ENCODE data around the gene TRAF1. TPM values are rescaled to one million over a fixed set of nuclear protein-coding genes. Genes with fewer than 3 reads are reported as not detected.

Gene TRAF1
- total and polyA plus RNA-seq, 2 of the 13 experiments (the other 11 are each of a cell fraction or from before 2014, with no cell fraction given), result 0.44 to 1.0 TPM

DNA sequence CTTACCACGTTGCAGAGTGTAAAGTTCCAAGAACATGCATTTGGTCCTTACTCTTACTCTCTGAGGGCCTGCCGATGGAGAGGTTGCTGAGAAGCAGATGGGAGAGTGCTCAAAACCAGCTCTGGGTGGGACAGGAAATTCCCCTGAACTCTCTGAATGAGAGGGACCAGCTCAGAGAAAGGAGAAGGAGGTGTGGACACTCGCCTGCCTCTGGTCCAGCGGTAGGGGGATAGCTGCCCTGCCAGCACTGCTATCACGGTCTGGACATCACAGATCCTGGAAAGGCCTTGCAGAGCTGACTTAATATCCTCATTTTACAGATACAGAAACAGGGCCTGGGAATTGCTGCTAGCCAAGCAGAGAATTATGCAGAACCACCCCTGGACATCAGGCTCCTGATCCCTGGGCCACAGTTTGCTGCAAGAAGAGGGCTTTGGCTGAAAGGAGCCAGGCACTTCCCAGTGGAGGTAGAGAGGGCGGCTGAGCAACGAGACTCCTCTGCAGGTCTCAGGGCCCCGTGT, 4.9 kb downstream of the TRAF1 start:
- BruUV-seq (replicated peaks), result no TSS peak
- Histone ChIP-seq H3K4me3 (replicated peaks in 1 of 3; ENCODE audit: insufficient read depth in 1 of 3, low read depth in 2 of 3, low read length in 3 of 3) (no peak overlapping the region), H3K9me3 (ENCODE audit: low read length) (no peaks in the 10 kb centered on the region), H3K36me3 (replicated peaks in 1 of 2; ENCODE audit: control insufficient read depth in 1 of 2, insufficient read depth in 2 of 2, low read length in 2 of 2) (no peaks in the 10 kb centered on the region), H2AFZ (ENCODE audit: low read length) (no peak overlapping the region), H3K4me2 (ENCODE audit: low read depth, low read length) (peak overlapping the region; percentile 10; the same call in 1 of the 2 replicates), H4K20me1 (ENCODE audit: insufficient read depth, low read length) (no peaks in the 10 kb centered on the region), H3K79me2 (ENCODE audit: insufficient read depth, low read length) (no peaks in the 10 kb centered on the region), H3K4me1 (ENCODE audit: insufficient read depth, low read length) (peaks cover 24% of the 10 kb centered on the region), H3K9ac (ENCODE audit: insufficient read depth, low read depth, low read length) (no peak overlapping the region), H3K27me3 (ENCODE audit: control insufficient read depth in 1 of 2, insufficient read depth in 2 of 2, low read length in 2 of 2) (peaks cover 0 to 5% of the 10 kb centered on the region in 2 experiments; a peak in 1 of 5 replicates), H3K27ac (ENCODE audit: extremely low read length, insufficient read depth, low read length) (no peak overlapping the region)
- ChIA-PET POLR2A (no interaction called here), CTCF (ENCODE audit: low intra/inter-chr PET ratio, low total read pairs) (no interaction called here)
- in situ Hi-C loops (cut with HindIII; ENCODE audit: extremely low pct_ligation_motif_present, low pct_unique_long_range_greater_than_20kb) (no loop called here), intact Hi-C loops (cut with micrococcal nuclease; ENCODE audit: unreplicated experiment) (no loop called here)
- ATAC-seq (peak; percentile 71), DNase-seq (ENCODE audit: low spot score) (no peak), FAIRE-seq (no peak)
- TF ChIP-seq FOXA1 (IDR thresholded peaks at IDR 0.05), result no peak
- TF ChIP-seq FOXA1 (CRISPR knock-in tag; IDR thresholded peaks at IDR 0.05), result peak; percentile 37; the same call in 1 of the 2 replicates
- 0 out of 2 replicates have a peak, but pooled peaks have one; percentile 34 for TF ChIP-seq FOXA3 (CRISPR knock-in tag; IDR thresholded peaks at IDR 0.05)
- TF ChIP-seq, protein P1, sequence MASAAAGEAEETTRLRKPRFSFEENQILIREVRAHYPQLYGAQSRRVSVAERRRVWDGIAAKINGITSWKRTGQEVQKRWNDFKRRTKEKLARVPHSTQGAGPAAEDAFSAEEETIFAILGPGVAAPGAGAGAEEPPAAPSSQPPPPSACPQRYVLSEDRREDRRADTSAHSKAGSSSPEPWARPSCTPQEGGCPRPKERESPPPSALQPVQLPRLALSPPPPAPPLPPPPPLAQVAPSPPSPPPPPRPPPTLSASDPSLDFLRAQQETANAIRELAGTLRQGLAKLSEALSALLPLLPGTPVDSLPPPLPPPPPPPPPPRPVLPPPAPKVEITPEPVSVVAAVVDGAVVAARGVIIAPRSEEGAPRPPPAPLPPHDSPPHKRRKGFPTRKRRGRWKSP (CRISPR knock-in tag; IDR thresholded peaks at IDR 0.05), result no peak
- 4% methylated on average over 7 of the region's 8 CpGs for WGBS (ENCODE audit: low lambda C conversion rate)

DNA sequence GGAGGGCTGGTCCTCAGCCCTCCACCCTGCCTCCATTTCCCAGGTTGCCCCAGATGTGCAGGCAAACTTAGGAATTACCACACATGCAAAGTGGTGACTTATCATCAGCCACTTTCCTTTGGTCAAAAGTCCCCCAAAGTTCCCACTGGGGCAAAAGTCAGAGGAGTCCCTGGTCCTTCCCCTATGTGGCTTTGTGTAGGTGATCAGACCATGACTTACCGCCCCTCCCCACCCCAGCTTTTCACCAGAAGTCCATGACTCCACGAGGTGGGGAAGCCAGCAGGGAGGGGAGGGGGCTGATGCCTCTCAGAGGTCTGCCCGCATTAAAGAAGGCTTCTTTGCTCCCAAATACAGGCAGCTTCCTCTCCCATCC, 5.8 kb downstream of the TRAF1 start:
- BruUV-seq (replicated peaks), result no TSS peak
- POLR2A ChIA-PET, result interaction anchor here (1.0 kb wide), 1 partner anchor 8 kb away, joined by 3 read pairs; no protein-coding TSS in a partner anchor
- no peak for DNase-seq (ENCODE audit: low spot score)
- FAIRE-seq, result no peak
- no peak overlapping the region for H3K9ac ChIP-seq (ENCODE audit: insufficient read depth, low read depth, low read length)
- H3K4me2 ChIP-seq (ENCODE audit: low read depth, low read length), result no peak overlapping the region
- CTCF ChIA-PET (ENCODE audit: low intra/inter-chr PET ratio, low total read pairs), result no interaction called here
- H4K20me1 ChIP-seq (ENCODE audit: insufficient read depth, low read length), result no peaks in the 10 kb centered on the region
- no peaks in the 10 kb centered on the region for H3K9me3 ChIP-seq (ENCODE audit: low read length)
- no peak overlapping the region for H2AFZ ChIP-seq (ENCODE audit: low read length)
- no peak for ATAC-seq
- H3K36me3 ChIP-seq (replicated peaks in 1 of 2; ENCODE audit: control insufficient read depth in 1 of 2, insufficient read depth in 2 of 2, low read length in 2 of 2), result no peaks in the 10 kb centered on the region
- H3K79me2 ChIP-seq (ENCODE audit: insufficient read depth, low read length), result no peaks in the 10 kb centered on the region
- in situ Hi-C loops (cut with HindIII; ENCODE audit: extremely low pct_ligation_motif_present, low pct_unique_long_range_greater_than_20kb) (no loop called here), intact Hi-C loops (cut with micrococcal nuclease; ENCODE audit: unreplicated experiment) (no loop called here)
- H3K4me1 ChIP-seq (ENCODE audit: insufficient read depth, low read length), result peaks cover 29% of the 10 kb centered on the region
- H3K4me3 ChIP-seq (replicated peaks in 1 of 3; ENCODE audit: insufficient read depth in 1 of 3, low read depth in 2 of 3, low read length in 3 of 3), result no peak overlapping the region
- peaks cover 0 to 5% of the 10 kb centered on the region in 2 experiments; a peak in 1 of 5 replicates for H3K27me3 ChIP-seq (ENCODE audit: control insufficient read depth in 1 of 2, insufficient read depth in 2 of 2, low read length in 2 of 2)
- WGBS (ENCODE audit: low lambda C conversion rate), result 59% methylated on average over 3 of the region's 3 CpGs
- TF ChIP-seq RFX1 (IDR thresholded peaks at IDR 0.05) (no peak), SMAD9 (CRISPR knock-in tag; IDR thresholded peaks at IDR 0.05) (no peak), ZNF333 (CRISPR knock-in tag; IDR thresholded peaks at IDR 0.05; ENCODE audit: borderline replicate concordance) (no peak), CBX2 (IDR thresholded peaks at IDR 0.05; ENCODE audit: low read depth, low read length) (no peak), CBX2 (CRISPR knock-in tag; IDR thresholded peaks at IDR 0.05; ENCODE audit: low read depth) (no peak), FOXA1 (IDR thresholded peaks at IDR 0.05) (no peak), FOXA1 (CRISPR knock-in tag; IDR thresholded peaks at IDR 0.05) (no peak)
- TF ChIP-seq, protein P2, sequence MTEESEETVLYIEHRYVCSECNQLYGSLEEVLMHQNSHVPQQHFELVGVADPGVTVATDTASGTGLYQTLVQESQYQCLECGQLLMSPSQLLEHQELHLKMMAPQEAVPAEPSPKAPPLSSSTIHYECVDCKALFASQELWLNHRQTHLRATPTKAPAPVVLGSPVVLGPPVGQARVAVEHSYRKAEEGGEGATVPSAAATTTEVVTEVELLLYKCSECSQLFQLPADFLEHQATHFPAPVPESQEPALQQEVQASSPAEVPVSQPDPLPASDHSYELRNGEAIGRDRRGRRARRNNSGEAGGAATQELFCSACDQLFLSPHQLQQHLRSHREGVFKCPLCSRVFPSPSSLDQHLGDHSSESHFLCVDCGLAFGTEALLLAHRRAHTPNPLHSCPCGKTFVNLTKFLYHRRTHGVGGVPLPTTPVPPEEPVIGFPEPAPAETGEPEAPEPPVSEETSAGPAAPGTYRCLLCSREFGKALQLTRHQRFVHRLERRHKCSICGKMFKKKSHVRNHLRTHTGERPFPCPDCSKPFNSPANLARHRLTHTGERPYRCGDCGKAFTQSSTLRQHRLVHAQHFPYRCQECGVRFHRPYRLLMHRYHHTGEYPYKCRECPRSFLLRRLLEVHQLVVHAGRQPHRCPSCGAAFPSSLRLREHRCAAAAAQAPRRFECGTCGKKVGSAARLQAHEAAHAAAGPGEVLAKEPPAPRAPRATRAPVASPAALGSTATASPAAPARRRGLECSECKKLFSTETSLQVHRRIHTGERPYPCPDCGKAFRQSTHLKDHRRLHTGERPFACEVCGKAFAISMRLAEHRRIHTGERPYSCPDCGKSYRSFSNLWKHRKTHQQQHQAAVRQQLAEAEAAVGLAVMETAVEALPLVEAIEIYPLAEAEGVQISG (CRISPR knock-in tag; IDR thresholded peaks at IDR 0.05), result no peak
- TF ChIP-seq, protein P3, sequence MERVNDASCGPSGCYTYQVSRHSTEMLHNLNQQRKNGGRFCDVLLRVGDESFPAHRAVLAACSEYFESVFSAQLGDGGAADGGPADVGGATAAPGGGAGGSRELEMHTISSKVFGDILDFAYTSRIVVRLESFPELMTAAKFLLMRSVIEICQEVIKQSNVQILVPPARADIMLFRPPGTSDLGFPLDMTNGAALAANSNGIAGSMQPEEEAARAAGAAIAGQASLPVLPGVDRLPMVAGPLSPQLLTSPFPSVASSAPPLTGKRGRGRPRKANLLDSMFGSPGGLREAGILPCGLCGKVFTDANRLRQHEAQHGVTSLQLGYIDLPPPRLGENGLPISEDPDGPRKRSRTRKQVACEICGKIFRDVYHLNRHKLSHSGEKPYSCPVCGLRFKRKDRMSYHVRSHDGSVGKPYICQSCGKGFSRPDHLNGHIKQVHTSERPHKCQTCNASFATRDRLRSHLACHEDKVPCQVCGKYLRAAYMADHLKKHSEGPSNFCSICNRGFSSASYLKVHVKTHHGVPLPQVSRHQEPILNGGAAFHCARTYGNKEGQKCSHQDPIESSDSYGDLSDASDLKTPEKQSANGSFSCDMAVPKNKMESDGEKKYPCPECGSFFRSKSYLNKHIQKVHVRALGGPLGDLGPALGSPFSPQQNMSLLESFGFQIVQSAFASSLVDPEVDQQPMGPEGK (CRISPR knock-in tag; IDR thresholded peaks at IDR 0.05), result no peak
- TF ChIP-seq, protein P4, sequence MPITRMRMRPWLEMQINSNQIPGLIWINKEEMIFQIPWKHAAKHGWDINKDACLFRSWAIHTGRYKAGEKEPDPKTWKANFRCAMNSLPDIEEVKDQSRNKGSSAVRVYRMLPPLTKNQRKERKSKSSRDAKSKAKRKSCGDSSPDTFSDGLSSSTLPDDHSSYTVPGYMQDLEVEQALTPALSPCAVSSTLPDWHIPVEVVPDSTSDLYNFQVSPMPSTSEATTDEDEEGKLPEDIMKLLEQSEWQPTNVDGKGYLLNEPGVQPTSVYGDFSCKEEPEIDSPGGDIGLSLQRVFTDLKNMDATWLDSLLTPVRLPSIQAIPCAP (CRISPR knock-in tag; IDR thresholded peaks at IDR 0.05; ENCODE audit: low read depth), result no peak
- H3K27ac ChIP-seq (ENCODE audit: extremely low read length, insufficient read depth, low read length), result no peak overlapping the region

Measured in HepG2 (cell line).